Smooth muscle cell (in vitro differentiated cells): Measurements from ENCODE around the gene MIA3. TPM values are rescaled to one million over a fixed set of nuclear protein-coding genes. Genes with fewer than 3 reads are reported as not detected.

Source experiments
- DNase-seq: peaks from one replicate; lab custom pipeline; 2025; ENCODE audit not compliant: unreplicated experiment; lab: John Stamatoyannopoulos, UW
- H2AFZ ChIP-seq: fragments of 200-600 bp; sonication (generic); 2 replicates; pipeline ENCODE4 v1.6.0; 2016; ENCODE audit warnings: antibody characterized with exemption, low read depth, mild to moderate bottlenecking
- H3F3A ChIP-seq: fragments of 200-600 bp; sonication (generic); 2 replicates; pipeline ENCODE4 v1.6.0; 2017; ENCODE audit warnings: antibody characterized with exemption, low read depth
- H3K27ac ChIP-seq: fragments of 200-600 bp; sonication (generic); 2 replicates; pipeline ENCODE4 v1.5.1; 2016; ENCODE audit warnings: low read depth, mild to moderate bottlenecking
- H3K27me3 ChIP-seq: fragments of 200-600 bp; sonication (generic); 2 replicates; pipeline ENCODE4 v1.6.1; 2016; ENCODE audit warnings: low read depth, mild to moderate bottlenecking
- H3K36me3 ChIP-seq: fragments of 200-600 bp; sonication (generic); 2 replicates; pipeline ENCODE4 v1.5.1; 2016; ENCODE audit warnings: low read depth
- H3K4me1 ChIP-seq: fragments of 200-600 bp; sonication (generic); 2 replicates; pipeline ENCODE4 v1.5.1; 2016; ENCODE audit warnings: low read depth
- H3K4me2 ChIP-seq: fragments of 200-600 bp; sonication (generic); 2 replicates; pipeline ENCODE4 v1.6.0; 2016; ENCODE audit warnings: mild to moderate bottlenecking
- H3K4me3 ChIP-seq: fragments of 200-600 bp; sonication (generic); 2 replicates; pipeline ENCODE4 v1.5.1; 2016; ENCODE audit warnings: mild to moderate bottlenecking
- H3K79me2 ChIP-seq: fragments of 200-600 bp; sonication (generic); 2 replicates; pipeline ENCODE4 v1.6.0; 2016; ENCODE audit warnings: low read depth, mild to moderate bottlenecking
- H3K9ac ChIP-seq: fragments of 200-600 bp; sonication (generic); 2 replicates; pipeline ENCODE4 v1.6.0; 2016; ENCODE audit warnings: low read depth
- H3K9me3 ChIP-seq: fragments of 200-600 bp; sonication (generic); replicated peaks from 2 replicates; pipeline ENCODE4 v1.5.1; 2016; ENCODE audit warnings: low read depth
- H4K20me1 ChIP-seq: fragments of 200-600 bp; sonication (generic); 2 replicates; pipeline ENCODE4 v1.6.0; 2016; ENCODE audit warnings: low read depth
- WGBS: methylation state at CpG from one replicate; pipeline ENCODE4 v1.1.7; 2016; ENCODE audit warnings: low lambda C conversion rate; 5-methylcytosine and 5-hydroxymethylcytosine counted together
- polyA plus RNA-seq: library from polyadenylated mRNA; unstranded; fragments of >200 nt; fragmentation: Nextera tagmentation; extraction: Ambion mirVana; gene quantifications from 2 replicates; pipeline ENCODE4 v1.2.1, GENCODE V29; 2016
- total RNA-seq: library from RNA; depleted of rRNA; stranded (reverse); fragments of >200 nt; gene quantifications from 2 replicates; pipeline ENCODE4 v1.2.3, GENCODE V29; 2014
- TF ChIP-seq, protein P1 (sequence below): fragments of 200-600 bp; sonication (generic); IDR thresholded peaks from 2 replicates; pipeline ENCODE4 v1.5.1; 2017; ENCODE audit warnings: borderline replicate concordance, mild to moderate bottlenecking, antibody characterized with exemption; ENCODE audit not compliant: insufficient read depth, poor library complexity, severe bottlenecking

The MIA3 gene
- total and polyA plus RNA-seq, 2 experiments from 2014 or later, result 56.8 to 64.0 TPM

- 1% methylated on average over 41 of the region's 41 CpGs for WGBS
Observed at GRCh38 chr1:222589462-222590302, 28.2 kb upstream of the MIA3 start, which contains the start of gene TAF1A. TAF1A (minus strand) TSS chr1:222589933.

DNA sequence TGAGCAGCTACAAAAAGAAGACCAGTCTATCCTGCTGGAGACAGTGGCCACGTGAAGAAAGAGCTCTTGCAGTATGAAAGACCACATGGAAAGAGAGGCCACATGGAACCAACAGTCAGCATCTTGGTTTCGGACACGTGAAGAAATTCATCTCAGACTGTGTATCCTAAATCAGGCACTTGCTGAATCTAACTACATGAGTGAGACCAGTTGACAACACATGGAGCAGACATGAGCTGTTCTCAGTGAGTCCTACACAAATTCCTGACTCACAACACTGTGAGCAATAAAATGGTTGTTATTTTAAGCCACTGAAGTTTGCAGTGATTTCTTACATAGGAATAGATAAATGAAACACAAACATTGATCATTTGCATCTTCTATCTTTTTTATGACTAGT lies 25.7 kb upstream of the MIA3 start:
- H3K9ac ChIP-seq, result no peak overlapping the region
- no peaks in the 10 kb centered on the region for H3K27me3 ChIP-seq
- H3K4me2 ChIP-seq, result no peak overlapping the region
- H2AFZ ChIP-seq, result no peak overlapping the region
- no peaks in the 10 kb centered on the region for H3F3A ChIP-seq
- H3K27ac ChIP-seq, result no peak overlapping the region
- no peak for DNase-seq
- H3K9me3 ChIP-seq, result no peaks in the 10 kb centered on the region
- no peaks in the 10 kb centered on the region for H3K36me3 ChIP-seq
- WGBS, result 81% methylated on average over 3 of the region's 3 CpGs
- no peaks in the 10 kb centered on the region for H4K20me1 ChIP-seq
- H3K4me1 ChIP-seq, result peaks cover 17% of the 10 kb centered on the region
- TF ChIP-seq, protein P1, sequence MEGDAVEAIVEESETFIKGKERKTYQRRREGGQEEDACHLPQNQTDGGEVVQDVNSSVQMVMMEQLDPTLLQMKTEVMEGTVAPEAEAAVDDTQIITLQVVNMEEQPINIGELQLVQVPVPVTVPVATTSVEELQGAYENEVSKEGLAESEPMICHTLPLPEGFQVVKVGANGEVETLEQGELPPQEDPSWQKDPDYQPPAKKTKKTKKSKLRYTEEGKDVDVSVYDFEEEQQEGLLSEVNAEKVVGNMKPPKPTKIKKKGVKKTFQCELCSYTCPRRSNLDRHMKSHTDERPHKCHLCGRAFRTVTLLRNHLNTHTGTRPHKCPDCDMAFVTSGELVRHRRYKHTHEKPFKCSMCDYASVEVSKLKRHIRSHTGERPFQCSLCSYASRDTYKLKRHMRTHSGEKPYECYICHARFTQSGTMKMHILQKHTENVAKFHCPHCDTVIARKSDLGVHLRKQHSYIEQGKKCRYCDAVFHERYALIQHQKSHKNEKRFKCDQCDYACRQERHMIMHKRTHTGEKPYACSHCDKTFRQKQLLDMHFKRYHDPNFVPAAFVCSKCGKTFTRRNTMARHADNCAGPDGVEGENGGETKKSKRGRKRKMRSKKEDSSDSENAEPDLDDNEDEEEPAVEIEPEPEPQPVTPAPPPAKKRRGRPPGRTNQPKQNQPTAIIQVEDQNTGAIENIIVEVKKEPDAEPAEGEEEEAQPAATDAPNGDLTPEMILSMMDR, result no peak
- H3K4me3 ChIP-seq, result no peak overlapping the region
- peaks cover 15% of the 10 kb centered on the region for H3K79me2 ChIP-seq

More at GRCh38 chr1:222589462-222590302, 28.2 kb upstream of the MIA3 start, which contains the start of gene TAF1A:
- Histone ChIP-seq H3K9me3 (no peaks in the 10 kb centered on the region), H3K9ac (peak within 1 kb of the TSS; percentile 64), H3K4me1 (peaks cover 17% of the 10 kb centered on the region), H3K4me2 (peak within 1 kb of the TSS; percentile 95), H4K20me1 (no peaks in the 10 kb centered on the region), H3K36me3 (no peaks in the 10 kb centered on the region), H3F3A (no peaks in the 10 kb centered on the region), H3K27me3 (no peaks in the 10 kb centered on the region), H2AFZ (peak within 1 kb of the TSS; percentile 99), H3K27ac (peak within 1 kb of the TSS; percentile 57), H3K79me2 (peaks cover 19% of the 10 kb centered on the region), H3K4me3 (peak within 1 kb of the TSS; percentile 89)
- DNase-seq, result peak; percentile 23
- TF ChIP-seq, protein P1, result no peak

DNA sequence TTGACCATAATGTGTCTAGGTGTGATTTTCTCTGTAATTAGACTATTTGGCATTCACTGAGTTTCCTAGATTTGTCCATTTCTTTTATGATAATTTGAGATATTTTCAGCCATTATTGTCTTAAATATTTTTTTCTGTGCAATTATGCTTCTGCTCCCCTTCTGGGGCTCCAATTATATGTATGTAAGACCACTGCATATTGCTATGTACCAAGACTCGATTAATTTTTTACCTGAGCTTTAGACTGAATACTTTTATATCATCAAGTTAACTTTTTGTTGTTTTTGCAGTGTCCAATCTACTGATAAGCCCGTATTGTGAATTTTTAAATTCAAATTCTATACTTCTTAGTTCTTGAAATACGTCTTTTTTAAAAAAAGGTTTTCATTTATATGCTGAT lies 23.1 kb upstream of the MIA3 start:
- no peak for DNase-seq

More for the DNA sequence above, 23.1 kb upstream of the MIA3 start:
- 85% methylated on average over 3 of the region's 3 CpGs for WGBS
- no peaks in the 10 kb centered on the region for H4K20me1 ChIP-seq
- no peak overlapping the region for H2AFZ ChIP-seq
- H3K27me3 ChIP-seq, result peaks cover 13% of the 10 kb centered on the region
- H3K36me3 ChIP-seq, result no peaks in the 10 kb centered on the region
- H3K9me3 ChIP-seq, result no peaks in the 10 kb centered on the region
- no peaks in the 10 kb centered on the region for H3K79me2 ChIP-seq
- H3K9ac ChIP-seq, result no peak overlapping the region
- H3K27ac ChIP-seq, result no peak overlapping the region
- peaks cover 5% of the 10 kb centered on the region for H3K4me1 ChIP-seq
- H3K4me3 ChIP-seq, result no peak overlapping the region
- H3K4me2 ChIP-seq, result no peak overlapping the region
- H3F3A ChIP-seq, result no peaks in the 10 kb centered on the region
- TF ChIP-seq, protein P1, result no peak
